GM03348 (cell line): Measurements from ENCODE around the gene VIT.

Source experiments
- DNase-seq: peaks from one replicate; pipeline ENCODE4 v3.0.0; 2012; ENCODE audit warnings: low spot score

The VIT gene

GRCh38 chr2:36696533-36696932, at the start of gene VIT:
Gene VIT, plus strand, starts transcription at chr2:36696707. Its CDS starts 19,664 bp downstream, at chr2:36716371.
- DNase-seq, result peak; percentile 18

- DNase-seq, result peak; percentile 60
Measured at GRCh38 chr2:36650031-36650829, 46.3 kb upstream of the VIT start.

DNA sequence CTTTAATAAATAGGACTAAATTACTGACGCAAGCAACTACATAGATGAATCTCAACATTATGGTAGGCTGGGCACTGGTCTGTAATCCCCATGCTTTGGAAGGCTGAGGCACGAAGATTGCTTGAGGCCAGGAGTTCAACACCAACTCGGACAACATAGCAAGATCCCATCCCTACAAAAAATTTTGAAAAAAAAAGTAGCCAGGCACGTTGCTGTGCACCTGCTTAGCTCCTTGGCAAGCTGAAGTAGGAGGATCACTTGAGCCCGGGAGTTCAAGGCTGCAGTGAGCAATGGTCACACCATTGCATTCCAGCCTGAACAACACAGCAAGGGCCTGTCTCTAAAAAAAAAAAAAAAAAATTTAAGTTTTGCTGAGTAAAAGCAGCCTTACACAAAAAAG, 43.4 kb upstream of the VIT start:
- DNase-seq, result no peak

DNA sequence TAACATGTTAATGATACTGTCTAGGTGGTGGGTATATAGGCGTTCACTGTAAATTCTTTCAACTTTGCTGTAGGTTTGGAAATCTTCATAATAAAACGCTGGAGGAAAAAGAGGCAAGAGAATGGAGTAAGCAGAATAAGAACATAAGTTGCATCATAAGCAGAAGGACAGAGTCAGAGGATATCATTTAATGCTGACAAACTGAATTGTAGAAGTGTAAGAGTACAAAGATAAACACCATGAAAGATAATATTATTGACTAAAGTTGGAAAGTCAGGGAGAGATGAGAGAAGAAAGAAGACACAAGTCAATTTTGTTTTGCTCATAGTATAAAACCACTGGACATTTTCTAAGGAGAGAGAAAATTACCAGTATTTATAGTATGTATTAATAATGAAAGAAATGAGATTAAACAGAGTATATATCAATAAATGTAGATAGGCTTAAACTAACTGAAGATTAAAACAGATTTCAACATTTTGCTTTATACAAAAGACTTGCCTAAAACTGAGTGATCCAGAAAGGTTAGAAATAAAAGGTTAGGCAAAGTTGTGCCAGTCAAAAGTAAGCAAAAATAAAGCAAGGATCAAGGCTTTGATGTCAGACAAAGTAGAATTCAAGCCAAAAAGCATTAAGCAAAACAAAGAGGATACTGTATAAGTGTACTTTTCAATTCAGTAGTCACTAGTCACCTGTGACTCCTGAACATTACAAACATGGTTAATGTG, 42.4 kb upstream of the VIT start:
- DNase-seq, result no peak

- peak; percentile 84 for DNase-seq
Measured at GRCh38 chr2:36655453-36655852, 41.1 kb upstream of the VIT start.

- no peak for DNase-seq
Measured at GRCh38 chr2:36657703-36658102, 38.8 kb upstream of the VIT start.

DNA sequence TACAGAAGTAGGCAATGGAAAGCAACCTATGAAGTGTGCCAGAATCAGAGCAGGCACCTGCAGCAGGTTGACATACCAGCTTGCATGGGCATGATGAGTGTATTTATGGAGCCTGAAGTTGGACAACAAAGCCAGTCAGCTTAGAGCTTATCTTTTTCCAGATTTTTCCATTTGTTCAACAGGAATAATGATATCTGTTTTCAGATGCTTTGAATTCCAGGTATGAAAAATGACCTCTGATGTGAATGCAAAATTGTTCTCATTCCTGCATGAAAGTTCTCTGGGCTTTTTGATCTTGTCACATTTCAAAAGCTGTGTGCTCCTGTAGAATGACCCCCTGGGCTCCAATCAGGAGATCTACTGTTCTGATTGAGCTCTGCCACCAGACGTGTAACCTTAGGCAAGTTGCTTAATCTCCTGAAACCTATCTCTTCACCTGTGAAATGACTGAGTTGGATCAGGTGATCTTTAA, 38.2 kb upstream of the VIT start:
- no peak for DNase-seq

GRCh38 chr2:36659218-36659617, 37.3 kb upstream of the VIT start:
- no peak for DNase-seq

GRCh38 chr2:36659872-36660312, 36.6 kb upstream of the VIT start:
- DNase-seq, result no peak

DNA sequence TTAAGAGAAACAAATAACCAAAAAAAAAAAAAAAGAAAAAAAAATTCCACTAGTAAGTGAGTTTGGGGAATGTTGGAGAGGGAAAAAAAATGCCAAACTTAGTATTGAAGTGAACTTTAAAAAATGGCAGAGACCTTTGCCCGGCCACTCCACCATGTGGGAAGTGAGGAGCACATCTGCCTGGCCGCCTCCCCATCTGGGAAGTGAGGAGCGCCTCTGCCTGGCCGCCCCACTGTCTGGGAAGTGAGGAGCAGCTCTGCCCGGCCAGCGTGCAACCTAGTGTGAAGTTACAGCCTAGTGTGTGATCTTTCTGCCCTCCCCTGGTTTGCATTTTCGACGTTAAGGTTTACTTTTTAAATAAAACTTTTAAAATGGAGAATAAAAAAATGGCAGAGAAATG, 33.9 kb upstream of the VIT start:
- no peak for DNase-seq

DNA sequence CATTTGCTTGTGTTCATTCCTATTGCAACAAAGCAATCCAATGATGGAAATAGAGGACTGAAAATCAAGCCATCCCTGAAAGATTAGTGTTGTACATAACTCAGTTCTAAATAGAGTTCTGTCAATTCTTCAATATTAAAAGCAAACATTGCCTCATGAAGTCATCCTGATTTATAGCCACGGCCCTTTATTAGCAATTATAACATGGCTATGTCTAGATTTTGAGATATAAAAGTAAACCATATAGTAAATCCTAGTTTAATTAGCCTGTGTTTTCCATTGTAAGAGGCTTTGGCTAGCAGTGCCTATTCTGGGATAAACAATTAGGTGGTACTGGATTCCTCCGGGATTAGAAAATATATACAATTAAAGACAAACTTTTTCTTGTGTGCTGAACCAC, 33.2 kb upstream of the VIT start:
- DNase-seq, result no peak

DNA sequence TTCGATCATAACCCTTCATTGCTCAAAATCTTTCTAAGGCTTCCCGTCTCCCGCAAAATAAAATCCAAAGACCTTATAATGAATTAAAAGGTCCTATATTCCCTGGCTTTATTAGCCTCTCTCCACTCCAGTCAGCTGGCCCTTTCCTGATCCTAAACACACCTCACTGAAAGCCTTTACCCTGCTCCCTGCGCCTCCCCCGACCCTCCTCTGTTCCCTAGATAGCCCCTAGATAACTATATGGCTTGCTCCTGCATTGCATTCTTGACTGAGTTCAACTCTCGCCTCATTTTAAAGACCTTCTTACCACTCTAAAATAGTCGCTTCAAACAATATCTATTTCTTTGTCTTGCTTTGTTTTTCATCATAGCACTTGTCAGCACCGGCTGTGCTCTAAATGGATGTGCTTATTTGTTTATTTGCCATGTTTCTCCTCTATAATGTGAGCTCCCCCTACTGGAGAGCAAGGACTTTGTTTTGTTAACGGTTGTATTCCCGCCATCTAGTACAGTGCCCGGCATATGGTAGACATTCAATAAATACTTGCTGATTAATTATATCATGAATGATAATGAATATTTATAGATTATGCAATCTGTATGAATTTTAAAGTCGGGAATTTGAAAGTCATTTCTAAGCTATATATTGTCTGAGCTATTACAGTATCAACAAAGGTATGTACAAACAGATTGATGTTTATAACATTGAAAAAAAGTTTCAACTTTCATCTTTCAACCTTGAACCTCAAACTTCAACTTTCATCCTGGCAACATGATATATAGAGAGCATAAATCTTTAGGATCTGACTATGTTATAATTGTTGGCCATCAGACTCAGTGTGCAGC, 32.4 kb upstream of the VIT start:
- DNase-seq, result peak; percentile 70

DNA sequence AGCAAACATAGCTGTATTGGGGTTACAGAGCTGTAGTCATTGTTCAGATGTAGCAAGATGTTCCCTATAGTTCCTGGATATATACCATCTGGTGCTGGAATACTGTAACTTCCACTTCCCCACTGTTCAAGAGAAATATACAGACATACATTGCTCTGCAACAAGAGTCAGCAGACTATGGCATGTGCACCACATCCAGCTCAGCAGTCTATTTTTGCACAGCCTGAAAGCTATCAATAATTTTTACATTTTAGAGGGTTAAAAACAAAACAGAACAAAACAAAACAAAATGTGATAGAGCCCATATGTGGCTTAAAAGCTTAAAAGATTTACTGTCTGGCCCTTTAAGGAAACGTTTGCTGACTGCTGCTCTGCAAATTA, 31.8 kb upstream of the VIT start:
- DNase-seq, result no peak

- DNase-seq, result no peak
Measured at GRCh38 chr2:36667931-36668330, 28.6 kb upstream of the VIT start.

DNA sequence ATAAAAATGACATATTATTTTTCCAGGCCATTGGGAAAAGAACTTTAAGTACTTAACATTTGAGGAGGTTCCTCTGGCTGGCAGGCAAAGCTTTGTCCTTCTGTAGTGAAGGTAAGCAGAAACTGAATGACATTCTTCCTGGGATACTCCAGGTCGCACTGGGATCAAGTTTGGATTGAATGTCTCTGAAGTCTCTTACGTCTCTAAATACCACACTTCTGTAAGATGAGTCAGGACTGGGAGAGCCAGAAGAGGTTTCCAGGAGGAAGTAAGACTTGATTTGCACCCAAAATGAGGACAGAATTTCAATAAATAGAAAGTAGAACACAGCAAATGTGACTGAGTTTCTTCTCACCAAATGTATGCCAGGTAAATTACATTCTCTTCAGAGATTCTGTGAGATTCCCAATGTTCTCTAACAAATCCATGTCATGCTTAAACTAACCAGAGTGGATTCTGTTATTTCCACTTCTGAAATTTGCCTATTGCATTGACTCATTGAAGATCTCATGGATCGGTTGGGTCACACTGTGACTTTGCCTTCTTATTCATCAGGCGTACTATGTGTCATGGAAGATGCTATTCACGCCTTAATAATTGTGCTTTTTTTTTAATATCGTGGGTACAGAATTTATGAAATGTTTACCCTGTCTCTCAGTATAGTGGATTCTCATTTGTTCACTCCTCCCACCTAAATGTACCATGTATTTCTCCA, 25.5 kb upstream of the VIT start:
- peak; percentile 39 for DNase-seq

GRCh38 chr2:36671731-36672130, 24.8 kb upstream of the VIT start:
- no peak for DNase-seq

- DNase-seq, result peak; percentile 29
Measured at GRCh38 chr2:36672199-36672598, 24.3 kb upstream of the VIT start.

GRCh38 chr2:36675579-36676282, 20.8 kb upstream of the VIT start:
- DNase-seq, result no peak

DNA sequence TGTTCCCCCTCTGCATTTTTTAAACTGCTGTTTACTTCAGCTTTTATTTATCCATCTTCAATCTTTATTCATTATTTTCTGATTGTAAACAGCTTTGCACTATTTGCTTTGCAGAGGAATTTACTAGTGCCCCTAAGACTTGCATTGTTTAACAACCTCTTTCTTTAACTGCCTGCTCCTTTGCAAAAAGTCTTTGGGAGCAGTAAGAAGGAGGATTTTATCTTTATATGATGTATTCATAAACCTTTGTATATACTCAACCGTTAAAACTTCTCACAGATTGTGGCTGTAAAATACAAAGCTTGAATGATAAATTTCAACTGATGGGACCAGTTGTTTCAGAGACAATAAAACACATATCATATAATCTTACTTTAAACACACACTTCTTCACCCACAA, 20.1 kb upstream of the VIT start:
- DNase-seq, result no peak

DNA sequence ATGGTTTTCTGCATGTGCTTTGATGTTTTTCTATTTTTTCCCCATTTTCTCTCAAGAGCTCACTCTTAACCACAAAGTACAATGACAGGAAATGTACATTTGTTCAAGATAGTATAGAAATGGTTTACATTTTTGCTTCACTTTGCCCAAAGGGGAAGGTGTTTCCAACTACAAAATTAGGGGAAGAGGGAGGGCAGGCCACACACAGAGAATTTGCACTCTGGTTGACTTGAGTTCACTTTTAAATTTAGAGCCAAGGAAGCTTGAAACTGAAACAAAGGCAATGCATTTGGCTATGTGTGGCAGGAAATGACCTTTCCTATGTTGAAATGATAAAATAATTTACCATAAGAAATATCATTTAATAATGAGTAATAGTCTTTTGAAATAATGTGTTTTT, 19.1 kb upstream of the VIT start:
- DNase-seq, result no peak

GRCh38 chr2:36677996-36678605, 18.4 kb upstream of the VIT start:
- DNase-seq, result no peak
